GM12878 (cell line): ENCODE data around the gene WHAMM. TPM values are rescaled to one million over a fixed set of nuclear protein-coding genes. Genes with fewer than 3 reads are reported as not detected.

Experiments used
- ATAC-seq: fragments of 200-7000 bp; cut with Tn5 transposase; 3 replicates; pipeline ENCODE4 v1.9.1; 2020; ENCODE audit warnings: mild to moderate bottlenecking, moderate library complexity
- BruUV-seq: library from RNA; stranded (reverse); fragments of 400-500 nt; replicated peaks from 2 replicates; lab custom pipeline; 2021; lab: Mats Ljungman, UMichigan
- CTCF ChIA-PET: fragments of 300-600 bp; sonication (Branson Sonifier 250); formaldehyde crosslinking; extraction: SDS; loops from one replicate; lab custom pipeline; 2021; ENCODE audit warnings: inconsistent platforms; lab: Yijun Ruan, JAX
- POLR2A ChIA-PET: fragments of 350-600 bp; formaldehyde crosslinking; extraction: SDS; loops from one replicate; lab custom pipeline; 2021; ENCODE audit warnings: inconsistent platforms; lab: Charles Lee
- RAD21 ChIA-PET: fragments of 300-600 bp; sonication (Branson Sonifier 250); formaldehyde crosslinking; loops from one replicate; lab custom pipeline; 2023; ENCODE audit warnings: antibody characterized with exemption; ENCODE audit not compliant: unreplicated experiment; lab: Charles Lee
- SMC1A ChIA-PET: fragments of 300-600 bp; sonication (Branson Sonifier 250); formaldehyde crosslinking; loops from one replicate; lab custom pipeline; 2023; ENCODE audit not compliant: unreplicated experiment, uncharacterized antibody; lab: Charles Lee
- DNase-seq: peaks from one replicate; pipeline ENCODE4 v3.0.0-alpha.2; 2011; ENCODE audit warnings: low read depth, low spot score
- FAIRE-seq: peaks from 3 replicates; lab custom pipeline; 2011; peaks lifted over from hg19 to GRCh38; lab: Jason Lieb, UNC
- H2AFZ ChIP-seq: 2 replicates; pipeline ENCODE4 v1.6.0; 2011; ENCODE audit warnings: low read depth, low read length, control low read depth; ENCODE audit not compliant: control insufficient read depth
- H3K27ac ChIP-seq: 2 replicates; pipeline ENCODE4 v1.5.1; 2011; ENCODE audit warnings: control low read depth; ENCODE audit not compliant: control insufficient read depth, insufficient read depth
- H3K27me3 ChIP-seq, 2 experiments: replicated peaks in 1 of 2; 2 replicates each; pipeline versions ENCODE4 v1.6.0 to v1.6.1; 2011; ENCODE audit warnings: low read length in 1 of 2; ENCODE audit not compliant: control insufficient read depth in 2 of 2, insufficient read depth in 2 of 2
- H3K36me3 ChIP-seq, 2 experiments: 2 replicates each; pipeline ENCODE4 v1.5.1; 2011; ENCODE audit warnings: low read length in 1 of 2; ENCODE audit not compliant: control insufficient read depth in 2 of 2, insufficient read depth in 2 of 2
- H3K4me1 ChIP-seq: 2 replicates; pipeline ENCODE4 v1.6.1; 2011; ENCODE audit warnings: mild to moderate bottlenecking, low read length, moderate library complexity, mixed read lengths; ENCODE audit not compliant: control insufficient read depth, insufficient read depth
- H3K4me2 ChIP-seq: 2 replicates; pipeline ENCODE4 v1.6.0; 2011; ENCODE audit warnings: control low read depth; ENCODE audit not compliant: control insufficient read depth, insufficient read depth
- H3K4me3 ChIP-seq: fragments of 200-600 bp; sonication (generic); 2 replicates; pipeline ENCODE4 v1.5.1; 2016
- H3K79me2 ChIP-seq: 2 replicates; pipeline ENCODE4 v1.6.0; 2011; ENCODE audit warnings: low read length; ENCODE audit not compliant: control insufficient read depth, insufficient read depth
- H3K9ac ChIP-seq: 2 replicates; pipeline ENCODE4 v1.8.0; 2011; ENCODE audit warnings: low read length, control low read depth, mixed read lengths; ENCODE audit not compliant: control insufficient read depth, insufficient read depth
- H3K9me3 ChIP-seq: replicated peaks from 3 replicates; pipeline ENCODE4 v1.5.1; 2011; ENCODE audit warnings: mild to moderate bottlenecking, low read length; ENCODE audit not compliant: control insufficient read depth, insufficient read depth
- H4K20me1 ChIP-seq: 2 replicates; pipeline ENCODE4 v1.6.0; 2011; ENCODE audit not compliant: control insufficient read depth, insufficient read depth
- ATF7 ChIP-seq: fragments of 450-650 bp; IDR thresholded peaks from 2 replicates; pipeline ENCODE4 v1.6.1; 2016; ENCODE audit warnings: low read depth, mild to moderate bottlenecking
- DPF2 ChIP-seq: fragments of 450-650 bp; IDR thresholded peaks from 2 replicates; pipeline ENCODE4 v1.6.1; 2017; ENCODE audit warnings: mild to moderate bottlenecking
- E2F4 ChIP-seq: IDR thresholded peaks from 2 replicates; pipeline ENCODE4 v1.6.1; 2012; ENCODE audit warnings: low read depth, low read length, improper control_type of control experiment
- EGR1 ChIP-seq, 2 experiments: IDR thresholded peaks; 1 replicate in 1 of 2; 2 replicates in 1 of 2; pipeline ENCODE4 v1.6.1; 2011 to 2012; ENCODE audit warnings: low read depth in 2 of 2, low read length in 2 of 2, borderline replicate concordance in 1 of 2, mild to moderate bottlenecking in 1 of 2, moderate library complexity in 1 of 2
- EP300 ChIP-seq, 2 experiments: fragments of 150-350 bp in 1 of 2; IDR thresholded peaks; 2 replicates each; pipeline ENCODE4 v1.6.1; 2011 to 2012; ENCODE audit warnings: low read depth in 2 of 2, low read length in 2 of 2, borderline replicate concordance in 1 of 2, improper control_type of control experiment in 1 of 2, inconsistent platforms in 1 of 2; ENCODE audit not compliant: control insufficient read depth in 1 of 2
- LARP7 ChIP-seq: fragments of 450-650 bp; IDR thresholded peaks from 2 replicates; pipeline ENCODE4 v1.6.1; 2017; ENCODE audit warnings: mild to moderate bottlenecking
- MTA2 ChIP-seq: fragments of 450-650 bp; IDR thresholded peaks from 2 replicates; pipeline ENCODE4 v1.6.1; 2016; ENCODE audit warnings: low read depth, mild to moderate bottlenecking, moderate library complexity
- NR2C1 ChIP-seq: fragments of 450-650 bp; IDR thresholded peaks from 2 replicates; pipeline ENCODE4 v1.6.1; 2017; ENCODE audit warnings: antibody characterized with exemption, mild to moderate bottlenecking, moderate library complexity
- PAX8 ChIP-seq: fragments of 450-650 bp; IDR thresholded peaks from 2 replicates; pipeline ENCODE4 v1.6.1; 2017; ENCODE audit warnings: mild to moderate bottlenecking, moderate library complexity
- PML ChIP-seq: IDR thresholded peaks from 2 replicates; pipeline ENCODE4 v1.6.1; 2012; ENCODE audit warnings: low read length, inconsistent platforms
- SMARCA5 ChIP-seq: fragments of 450-650 bp; IDR thresholded peaks from 2 replicates; pipeline ENCODE4 v1.6.1; 2017; ENCODE audit warnings: mild to moderate bottlenecking
- TARDBP ChIP-seq: IDR thresholded peaks from 2 replicates; pipeline ENCODE4 v1.6.1; 2016; ENCODE audit warnings: borderline replicate concordance
- WRNIP1 ChIP-seq: IDR thresholded peaks from 2 replicates; pipeline ENCODE4 v1.6.1; 2011; ENCODE audit warnings: low read depth, low read length, improper control_type of control experiment, borderline replicate concordance
- WGBS: methylation state at CpG from one replicate; pipeline ENCODE4 v1.1.6; 2016; ENCODE audit warnings: low lambda C conversion rate; ENCODE audit not compliant: insufficient replicate concordance, insufficient coverage; ENCODE audit errors: missing lambda C conversion rate; 5-methylcytosine and 5-hydroxymethylcytosine counted together
- in situ Hi-C: fragments of 300-500 bp; cut with MboI; formaldehyde crosslinking; loops from 9 replicates; pipeline ENCODE4 v1.14.3; 2018; ENCODE audit warnings: mixed read lengths
- intact Hi-C: fragments of 100-400 bp; cut with micrococcal nuclease; formaldehyde crosslinking; loops from one replicate; pipeline ENCODE4 v1.14.2; 2022; ENCODE audit not compliant: unreplicated experiment
- polyA plus RNA-seq, 11 experiments: library from polyadenylated mRNA; depleted of rRNA in 4 of 11; unstranded in 6 of 11; stranded (reverse) in 5 of 11; fragments of >200 nt; fragmentation: Nextera tagmentation in 4 of 11; fragmentation: Illumina TruSeq in 1 of 11; extraction: Ambion mirVana in 4 of 11; extraction: Trizol in 1 of 11; gene quantifications; 1 replicate in 1 of 11; 2 replicates in 10 of 11; pipeline versions ENCODE4 v1.2.1 to v1.2.3, GENCODE V29; 2011 to 2016; ENCODE audit warnings: inconsistent platforms in 2 of 11, missing spikeins in 2 of 11, low read depth in 1 of 11
- total RNA-seq, 4 experiments: library from RNA; depleted of rRNA in 3 of 4; stranded (reverse); fragments of >200 nt in 3 of 4; fragmentation: Illumina TruSeq in 1 of 4; extraction: Trizol in 1 of 4; gene quantifications; 2 replicates each; pipeline versions ENCODE4 v1.2.1 to v1.2.3, GENCODE V29; 2013 to 2021
- TF ChIP-seq, protein P1 (sequence below): fragments of 450-650 bp; formaldehyde crosslinking; IDR thresholded peaks from 2 replicates; pipeline ENCODE4 v1.4.0; 2020; ENCODE audit warnings: mild to moderate bottlenecking, moderate library complexity
- TF ChIP-seq, protein P2 (sequence below): fragments of 450-650 bp; IDR thresholded peaks from 2 replicates; pipeline ENCODE4 v1.6.1; 2014; ENCODE audit warnings: mild to moderate bottlenecking
- TF ChIP-seq, protein P3 (sequence below): fragments of 450-650 bp; IDR thresholded peaks from 2 replicates; pipeline ENCODE4 v1.6.1; 2017; ENCODE audit warnings: borderline replicate concordance

Gene WHAMM
- total and polyA plus RNA-seq, 10 of the 15 experiments (the other 5 are each of a cell fraction or from before 2014, with no cell fraction given), result 0.87 to 6.7 (median 2.5) TPM

GRCh38 chr15:82847703-82848102, 38.3 kb downstream of the WHAMM start:
- no peak for FAIRE-seq
- intact Hi-C loops, result loop anchor here (2.0 to 10.0 kb wide), 2 partner anchors 93 to 153 kb away; no protein-coding TSS in a partner anchor
- Histone ChIP-seq H3K4me1 (peaks cover 6% of the 10 kb centered on the region; the same call in 1 of the 2 replicates), H3K27me3 (peaks cover 0 to 5% of the 10 kb centered on the region in 2 experiments; a peak in 1 of 4 replicates), H3K36me3 (no peaks in the 10 kb centered on the region), H3K27ac (no peak overlapping the region), H3K4me2 (no peak overlapping the region), H3K79me2 (no peaks in the 10 kb centered on the region), H2AFZ (no peak overlapping the region), H3K4me3 (no peak overlapping the region), H3K9me3 (no peaks in the 10 kb centered on the region), H4K20me1 (no peaks in the 10 kb centered on the region), H3K9ac (no peak overlapping the region)
- in situ Hi-C loops, result no loop called here
- DNase-seq, result no peak
- ChIA-PET RAD21 (interaction anchor here (1.5 kb wide), 1 partner anchor 151 kb away, joined by 3 read pairs; no protein-coding TSS in a partner anchor), CTCF (interaction anchor here (1.3 to 4.8 kb wide), 4 partner anchors 85 to 400 kb away, joined by 3 to 43 read pairs (median 6); partner anchors contain the start of gene C15orf40), POLR2A (no interaction called here), SMC1A (interaction anchor here (1.0 to 1.4 kb wide), 3 partner anchors 9 to 138 kb away, joined by 3 to 5 read pairs (median 3); partner anchors contain the start of gene RAMAC)
- no TSS peak for BruUV-seq
- ATAC-seq, result no peak
- WGBS, result 60% methylated on average over 8 of the region's 8 CpGs
- TF ChIP-seq NR2C1 (no peak), TARDBP (no peak), EP300 (IDR thresholded peaks at IDR 0.05; ENCODE audit: borderline replicate concordance in 1 of 2, control insufficient read depth in 1 of 2, low read depth in 2 of 2, low read length in 2 of 2) (no peak), ATF7 (no peak), EGR1 (IDR thresholded peaks at IDR 0.05; ENCODE audit: borderline replicate concordance in 1 of 2, low read depth in 2 of 2, low read length in 2 of 2) (no peak), SMARCA5 (no peak), MTA2 (no peak), LARP7 (no peak), E2F4 (no peak), PML (no peak), PAX8 (no peak), WRNIP1 (no peak), DPF2 (no peak)
- TF ChIP-seq, protein P1, sequence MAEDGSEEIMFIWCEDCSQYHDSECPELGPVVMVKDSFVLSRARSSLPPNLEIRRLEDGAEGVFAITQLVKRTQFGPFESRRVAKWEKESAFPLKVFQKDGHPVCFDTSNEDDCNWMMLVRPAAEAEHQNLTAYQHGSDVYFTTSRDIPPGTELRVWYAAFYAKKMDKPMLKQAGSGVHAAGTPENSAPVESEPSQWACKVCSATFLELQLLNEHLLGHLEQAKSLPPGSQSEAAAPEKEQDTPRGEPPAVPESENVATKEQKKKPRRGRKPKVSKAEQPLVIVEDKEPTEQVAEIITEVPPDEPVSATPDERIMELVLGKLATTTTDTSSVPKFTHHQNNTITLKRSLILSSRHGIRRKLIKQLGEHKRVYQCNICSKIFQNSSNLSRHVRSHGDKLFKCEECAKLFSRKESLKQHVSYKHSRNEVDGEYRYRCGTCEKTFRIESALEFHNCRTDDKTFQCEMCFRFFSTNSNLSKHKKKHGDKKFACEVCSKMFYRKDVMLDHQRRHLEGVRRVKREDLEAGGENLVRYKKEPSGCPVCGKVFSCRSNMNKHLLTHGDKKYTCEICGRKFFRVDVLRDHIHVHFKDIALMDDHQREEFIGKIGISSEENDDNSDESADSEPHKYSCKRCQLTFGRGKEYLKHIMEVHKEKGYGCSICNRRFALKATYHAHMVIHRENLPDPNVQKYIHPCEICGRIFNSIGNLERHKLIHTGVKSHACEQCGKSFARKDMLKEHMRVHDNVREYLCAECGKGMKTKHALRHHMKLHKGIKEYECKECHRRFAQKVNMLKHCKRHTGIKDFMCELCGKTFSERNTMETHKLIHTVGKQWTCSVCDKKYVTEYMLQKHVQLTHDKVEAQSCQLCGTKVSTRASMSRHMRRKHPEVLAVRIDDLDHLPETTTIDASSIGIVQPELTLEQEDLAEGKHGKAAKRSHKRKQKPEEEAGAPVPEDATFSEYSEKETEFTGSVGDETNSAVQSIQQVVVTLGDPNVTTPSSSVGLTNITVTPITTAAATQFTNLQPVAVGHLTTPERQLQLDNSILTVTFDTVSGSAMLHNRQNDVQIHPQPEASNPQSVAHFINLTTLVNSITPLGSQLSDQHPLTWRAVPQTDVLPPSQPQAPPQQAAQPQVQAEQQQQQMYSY (CRISPR knock-in tag), result no peak
- TF ChIP-seq, protein P2, sequence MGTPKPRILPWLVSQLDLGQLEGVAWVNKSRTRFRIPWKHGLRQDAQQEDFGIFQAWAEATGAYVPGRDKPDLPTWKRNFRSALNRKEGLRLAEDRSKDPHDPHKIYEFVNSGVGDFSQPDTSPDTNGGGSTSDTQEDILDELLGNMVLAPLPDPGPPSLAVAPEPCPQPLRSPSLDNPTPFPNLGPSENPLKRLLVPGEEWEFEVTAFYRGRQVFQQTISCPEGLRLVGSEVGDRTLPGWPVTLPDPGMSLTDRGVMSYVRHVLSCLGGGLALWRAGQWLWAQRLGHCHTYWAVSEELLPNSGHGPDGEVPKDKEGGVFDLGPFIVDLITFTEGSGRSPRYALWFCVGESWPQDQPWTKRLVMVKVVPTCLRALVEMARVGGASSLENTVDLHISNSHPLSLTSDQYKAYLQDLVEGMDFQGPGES, result no peak
- TF ChIP-seq, protein P3, sequence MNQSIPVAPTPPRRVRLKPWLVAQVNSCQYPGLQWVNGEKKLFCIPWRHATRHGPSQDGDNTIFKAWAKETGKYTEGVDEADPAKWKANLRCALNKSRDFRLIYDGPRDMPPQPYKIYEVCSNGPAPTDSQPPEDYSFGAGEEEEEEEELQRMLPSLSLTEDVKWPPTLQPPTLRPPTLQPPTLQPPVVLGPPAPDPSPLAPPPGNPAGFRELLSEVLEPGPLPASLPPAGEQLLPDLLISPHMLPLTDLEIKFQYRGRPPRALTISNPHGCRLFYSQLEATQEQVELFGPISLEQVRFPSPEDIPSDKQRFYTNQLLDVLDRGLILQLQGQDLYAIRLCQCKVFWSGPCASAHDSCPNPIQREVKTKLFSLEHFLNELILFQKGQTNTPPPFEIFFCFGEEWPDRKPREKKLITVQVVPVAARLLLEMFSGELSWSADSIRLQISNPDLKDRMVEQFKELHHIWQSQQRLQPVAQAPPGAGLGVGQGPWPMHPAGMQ, result no peak
